ENCODE measurements around the gene LHX1. TPM values are rescaled to one million over a fixed set of nuclear protein-coding genes. Genes with fewer than 3 reads are reported as not detected.

The LHX1 gene
- total RNA-seq, 4 donors from 2014 or later: 2.8 TPM; not detected in 3

DNA sequence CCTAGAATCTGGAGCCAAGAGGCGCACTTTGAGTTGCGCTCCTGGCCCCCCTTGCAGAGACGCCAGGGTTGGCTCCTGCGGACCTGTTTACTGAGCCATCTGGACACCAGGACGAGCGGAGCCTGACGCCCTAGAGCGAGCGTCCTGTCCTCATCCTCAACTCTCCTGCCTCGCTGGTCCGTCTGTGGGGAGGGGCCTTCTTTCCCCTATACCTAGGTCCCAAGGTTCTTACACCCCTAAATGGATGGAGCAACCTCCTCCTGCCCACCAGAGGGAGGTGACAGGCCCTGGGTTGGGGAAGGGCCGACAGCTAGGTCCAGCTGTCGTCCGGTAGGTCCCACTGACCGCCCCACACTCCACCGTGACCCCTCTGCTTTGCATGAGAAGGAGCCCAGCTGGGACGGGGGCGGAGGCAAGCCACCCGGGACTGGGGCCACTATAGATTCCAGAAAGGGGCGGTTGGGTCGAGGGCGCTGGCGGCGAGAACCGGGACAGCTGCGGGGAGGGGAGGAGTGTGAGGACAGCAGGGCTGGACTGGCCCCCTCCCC lies 3.1 kb upstream of the LHX1 start:
- Histone ChIP-seq H3K4me1 (peaks cover 0 to 21% of the 10 kb centered on the region in 2 donors), H3K27me3 (peaks cover 71 to 95% of the 10 kb centered on the region in 2 donors), H3K9me3 (no peaks in the 10 kb centered on the region), H3K36me3 (no peaks in the 10 kb centered on the region), H3K27ac (no peak overlapping the region), H3K4me3 (no peak overlapping the region)
- DNase-seq: no peak
- TF ChIP-seq, protein P1, sequence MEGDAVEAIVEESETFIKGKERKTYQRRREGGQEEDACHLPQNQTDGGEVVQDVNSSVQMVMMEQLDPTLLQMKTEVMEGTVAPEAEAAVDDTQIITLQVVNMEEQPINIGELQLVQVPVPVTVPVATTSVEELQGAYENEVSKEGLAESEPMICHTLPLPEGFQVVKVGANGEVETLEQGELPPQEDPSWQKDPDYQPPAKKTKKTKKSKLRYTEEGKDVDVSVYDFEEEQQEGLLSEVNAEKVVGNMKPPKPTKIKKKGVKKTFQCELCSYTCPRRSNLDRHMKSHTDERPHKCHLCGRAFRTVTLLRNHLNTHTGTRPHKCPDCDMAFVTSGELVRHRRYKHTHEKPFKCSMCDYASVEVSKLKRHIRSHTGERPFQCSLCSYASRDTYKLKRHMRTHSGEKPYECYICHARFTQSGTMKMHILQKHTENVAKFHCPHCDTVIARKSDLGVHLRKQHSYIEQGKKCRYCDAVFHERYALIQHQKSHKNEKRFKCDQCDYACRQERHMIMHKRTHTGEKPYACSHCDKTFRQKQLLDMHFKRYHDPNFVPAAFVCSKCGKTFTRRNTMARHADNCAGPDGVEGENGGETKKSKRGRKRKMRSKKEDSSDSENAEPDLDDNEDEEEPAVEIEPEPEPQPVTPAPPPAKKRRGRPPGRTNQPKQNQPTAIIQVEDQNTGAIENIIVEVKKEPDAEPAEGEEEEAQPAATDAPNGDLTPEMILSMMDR (IDR thresholded peaks at IDR 0.05): no peak
- TF ChIP-seq POLR2A (IDR thresholded peaks at IDR 0.05): no peak
- intact Hi-C loops (cut with DNase I; ENCODE audit: low total_unique reads): no loop called here

DNA sequence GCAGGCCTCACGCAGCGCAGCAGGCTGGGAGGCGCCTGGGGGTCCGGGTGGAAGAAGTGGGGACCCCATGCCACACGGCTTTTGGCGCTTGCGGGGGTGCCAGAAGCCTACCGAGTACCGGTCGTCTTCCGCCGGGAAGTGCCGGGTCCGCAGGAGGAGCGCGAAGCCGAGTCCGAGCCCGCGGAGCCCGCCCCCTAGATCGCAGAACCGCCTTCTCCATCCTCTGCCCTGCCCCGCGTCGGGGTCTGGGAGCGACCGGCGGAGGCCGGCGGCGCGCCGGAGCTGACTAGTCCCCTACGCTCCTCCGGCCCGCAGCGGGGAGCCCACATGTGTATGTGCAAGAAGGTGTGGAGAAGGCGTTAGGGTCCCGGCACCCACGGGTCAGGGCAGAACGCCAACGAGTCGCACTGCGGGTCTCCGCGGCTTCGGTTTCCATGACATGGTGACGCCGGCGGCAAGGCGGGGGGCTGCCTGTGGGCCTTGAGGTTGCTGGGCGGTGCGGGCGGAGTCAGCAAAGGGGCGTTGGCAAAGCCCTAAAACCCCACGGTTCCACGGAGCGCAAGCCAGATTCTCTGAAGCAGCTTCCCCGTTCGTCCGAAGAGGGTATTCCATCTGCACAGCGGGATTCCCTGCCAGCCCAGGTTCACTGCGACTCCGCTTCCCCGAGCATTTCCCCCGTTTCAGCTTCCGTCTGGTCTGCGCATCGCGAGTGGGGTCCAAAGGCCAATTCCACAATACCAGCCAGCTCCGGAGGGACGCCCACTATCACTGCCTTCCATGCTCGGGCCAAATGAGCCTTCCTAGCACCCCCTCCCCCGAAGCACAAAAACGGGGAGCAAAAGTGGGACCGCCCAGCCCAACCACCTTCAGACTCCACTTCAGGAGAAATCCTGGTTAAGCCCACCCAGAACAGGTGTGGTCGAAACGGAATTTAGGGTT lies 2.3 kb upstream of the LHX1 start:
- no peak overlapping the region for H3K27ac ChIP-seq
- H3K4me3 ChIP-seq: no peak overlapping the region
- DNase-seq: no peak
- peaks cover 0 to 21% of the 10 kb centered on the region in 2 donors for H3K4me1 ChIP-seq
- TF ChIP-seq, protein P1 (IDR thresholded peaks at IDR 0.05): no peak
- no peak for TF ChIP-seq POLR2A (IDR thresholded peaks at IDR 0.05)
- H3K9me3 ChIP-seq: no peaks in the 10 kb centered on the region
- no peaks in the 10 kb centered on the region for H3K36me3 ChIP-seq
- H3K27me3 ChIP-seq: peaks cover 75 to 95% of the 10 kb centered on the region in 2 donors
- intact Hi-C loops (cut with DNase I; ENCODE audit: low total_unique reads): no loop called here

DNA sequence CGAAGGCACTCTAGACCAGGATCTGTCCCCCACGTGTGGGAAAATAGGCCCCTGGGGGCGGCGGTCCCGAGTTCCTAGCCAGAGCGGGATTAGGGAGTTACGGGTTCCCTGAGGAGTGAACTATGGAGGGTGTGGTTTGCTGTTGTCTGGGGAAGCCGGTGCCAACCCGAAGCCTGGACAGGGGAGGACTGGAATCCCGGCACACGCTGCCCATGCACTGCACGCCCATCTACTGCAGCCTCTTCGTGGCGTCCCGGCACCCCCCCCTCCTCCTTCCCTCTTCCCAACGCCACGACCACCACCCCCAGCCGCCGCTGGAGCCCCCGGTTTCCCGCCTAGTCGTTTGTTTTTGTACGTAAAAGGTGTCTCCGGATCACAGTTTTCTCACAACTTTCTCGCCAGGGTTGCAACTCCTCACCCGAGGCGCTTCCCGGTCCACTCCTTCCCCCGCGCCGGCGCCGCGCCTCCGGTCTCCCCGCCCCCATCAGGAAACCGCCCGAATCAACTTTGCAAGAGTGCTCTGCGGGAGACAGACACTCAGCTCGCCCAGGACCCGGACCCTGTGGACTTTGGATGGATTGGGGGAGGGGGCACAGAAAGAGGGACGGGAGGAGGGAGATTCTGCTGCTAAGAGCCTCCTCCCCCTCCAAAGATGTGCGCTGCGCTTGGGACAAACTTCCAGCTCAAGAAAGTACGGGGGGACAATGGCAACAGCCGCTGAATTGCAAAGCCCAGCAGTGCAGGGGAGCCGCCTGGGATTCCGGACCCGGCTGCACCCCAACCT lies 1.4 kb upstream of the LHX1 start:
- intact Hi-C loops (cut with DNase I; ENCODE audit: low total_unique reads): no loop called here
- TF ChIP-seq, protein P1 (IDR thresholded peaks at IDR 0.05): no peak
- no peak for TF ChIP-seq POLR2A (IDR thresholded peaks at IDR 0.05)
- H3K27ac ChIP-seq: no peak overlapping the region
- no peaks in the 10 kb centered on the region for H3K9me3 ChIP-seq
- H3K4me3 ChIP-seq: no peak overlapping the region
- no peaks in the 10 kb centered on the region for H3K36me3 ChIP-seq
- H3K27me3 ChIP-seq: peaks cover 78 to 95% of the 10 kb centered on the region in 2 donors
- DNase-seq: no peak
- H3K4me1 ChIP-seq: peaks cover 0 to 21% of the 10 kb centered on the region in 2 donors

DNA sequence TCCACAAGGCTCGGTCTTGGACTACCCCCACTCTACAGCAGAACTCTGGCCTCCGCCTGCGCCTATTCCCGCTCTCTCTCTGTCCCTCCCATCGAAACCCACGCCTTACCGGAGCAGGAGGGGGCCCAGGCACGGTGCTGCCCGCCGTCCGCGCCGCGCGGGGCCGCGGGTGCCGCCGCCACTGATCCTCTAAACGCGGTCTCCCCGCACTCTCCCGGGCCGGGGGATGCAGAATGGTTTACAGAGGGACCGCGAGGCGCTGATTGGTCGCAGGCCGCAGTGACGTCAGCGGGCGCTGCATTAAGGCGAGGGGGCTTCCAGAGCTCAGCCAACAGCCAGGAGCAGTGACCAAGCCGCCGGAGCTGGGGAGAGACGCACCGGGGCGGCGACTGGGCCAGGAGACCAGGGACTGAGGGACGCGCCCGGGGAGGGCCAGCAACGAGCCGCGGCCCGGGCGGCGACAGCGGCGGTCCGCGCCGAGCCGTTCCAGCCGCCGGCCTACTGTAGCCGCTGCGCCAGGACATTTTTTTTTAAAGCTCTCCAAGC lies 747 bp upstream of the LHX1 start:
- DNase-seq: no peak
- no peaks in the 10 kb centered on the region for H3K9me3 ChIP-seq
- H3K4me3 ChIP-seq: no peak overlapping the region
- H3K27me3 ChIP-seq: peaks cover 82 to 95% of the 10 kb centered on the region in 2 donors
- TF ChIP-seq, protein P1 (IDR thresholded peaks at IDR 0.05): no peak
- TF ChIP-seq POLR2A (IDR thresholded peaks at IDR 0.05): no peak
- intact Hi-C loops (cut with DNase I; ENCODE audit: low total_unique reads): no loop called here
- no peaks in the 10 kb centered on the region for H3K36me3 ChIP-seq
- H3K27ac ChIP-seq: no peak overlapping the region
- peaks cover 0 to 19% of the 10 kb centered on the region in 2 donors for H3K4me1 ChIP-seq
